Hematopoietic multipotent progenitor cell treated with erythropoietin and hydrocortisone succinate and interleukin-3 and kit ligand, for 17 days (in vitro differentiated cells): Measurements from ENCODE around the gene LRRC8B.
"Not testable (repeated sequence)": the region's sequence is repeated elsewhere in the genome, so short reads cannot be mapped to it uniquely, and the experiment has no call there.

Experiments
- DNase-seq: peaks from one replicate; pipeline ENCODE4 v3.0.0-alpha.2; 2015; ENCODE audit warnings: low spot score

LRRC8B gene

DNA sequence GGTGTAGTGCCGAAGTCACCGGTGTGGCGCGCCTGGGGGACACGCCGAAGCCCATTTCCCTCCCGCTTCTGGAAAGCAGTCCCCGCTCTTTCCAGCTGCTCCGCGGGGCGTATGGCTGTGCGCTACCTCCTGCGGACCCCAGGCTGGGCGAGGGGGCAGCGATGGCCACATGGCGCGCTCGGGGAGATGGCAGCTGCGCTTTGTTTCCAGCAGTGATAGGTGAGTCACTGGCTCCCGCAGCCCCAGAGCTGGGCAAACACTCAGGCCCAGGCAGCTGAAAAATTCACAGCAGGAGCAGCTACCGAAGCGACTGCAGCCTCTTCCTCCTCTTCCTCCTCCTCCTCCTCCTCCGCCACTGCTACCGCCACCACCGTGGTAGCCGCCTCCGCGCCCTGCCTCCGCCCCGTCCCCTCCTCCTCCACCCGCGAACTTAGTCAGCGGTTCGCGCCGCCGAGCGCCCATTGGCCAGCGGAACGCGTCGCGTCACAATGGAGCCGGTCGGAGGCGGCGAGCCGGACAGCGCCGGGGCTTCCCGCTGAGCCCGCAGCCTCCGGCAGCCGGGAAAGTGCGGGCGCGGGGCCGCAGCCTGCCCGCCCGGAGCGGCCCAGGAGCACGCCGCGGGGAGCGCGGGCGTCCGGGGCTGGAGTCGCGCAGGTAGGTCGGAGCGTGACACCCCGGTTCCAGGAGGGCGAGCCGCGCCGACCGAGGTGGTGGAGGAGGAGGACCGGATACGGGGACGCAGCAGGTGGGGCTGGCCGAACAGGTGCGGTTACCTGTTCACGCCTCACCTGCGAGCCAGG, at the start of gene LRRC8B:
TSS of gene LRRC8B (plus strand) at position 461 of the 800 bp plus-strand sequence. CDS start 57,822 bp downstream, outside the sequence.
- peak; percentile 63 for DNase-seq

GRCh38 chr1:89475269-89475668, 49.4 kb upstream of the LRRC8B start:
- DNase-seq: no peak

GRCh38 chr1:89476072-89476471, 48.6 kb upstream of the LRRC8B start:
- no peak for DNase-seq

DNA sequence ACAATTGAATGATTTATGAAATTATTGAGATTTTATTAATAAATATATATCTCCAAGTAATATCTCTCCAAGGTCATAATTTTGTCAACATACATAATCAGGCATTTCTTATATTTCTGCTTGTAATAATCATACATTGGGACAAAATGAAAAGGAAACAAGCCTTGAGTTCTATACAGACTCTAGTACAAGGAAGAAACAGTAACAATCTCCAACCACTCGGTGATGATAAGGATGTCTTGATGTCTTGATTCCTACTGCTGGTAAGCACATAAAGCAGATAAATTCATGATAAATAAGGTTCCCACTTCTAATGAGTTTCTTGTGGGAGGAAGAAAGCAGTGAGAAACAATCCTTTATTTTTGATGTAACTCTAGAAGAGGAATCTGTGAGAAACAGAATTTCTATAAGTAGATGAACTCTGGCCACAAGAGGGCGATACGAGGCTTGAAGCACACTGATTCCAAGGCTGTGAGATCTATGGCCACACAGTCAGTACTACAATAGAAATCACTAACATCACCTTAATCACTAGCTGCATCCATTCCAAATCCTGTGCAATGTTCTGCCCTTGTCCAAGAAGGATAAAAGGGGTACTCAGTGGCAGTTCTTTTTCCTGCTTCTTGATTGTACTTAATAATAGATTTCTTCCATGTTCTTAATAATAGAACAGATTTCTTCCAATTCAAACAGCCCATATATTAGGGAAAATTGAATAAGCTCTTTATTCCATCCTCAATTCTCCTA, 41.4 kb upstream of the LRRC8B start:
- peak; percentile 57 for DNase-seq

DNA sequence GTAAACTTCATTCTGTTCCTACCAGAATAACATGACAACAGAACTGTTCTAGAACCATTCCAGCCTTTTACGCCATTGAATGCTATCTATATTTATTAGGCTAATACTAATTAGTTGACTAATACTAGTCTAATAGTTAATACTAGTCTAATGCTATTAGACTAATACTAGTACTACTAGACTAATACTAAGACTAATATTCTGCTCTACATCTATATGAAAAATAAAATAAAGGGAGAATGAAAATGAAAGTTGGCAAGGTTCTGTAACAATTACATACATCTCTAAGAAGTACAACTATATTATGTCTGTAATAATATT, 40.9 kb upstream of the LRRC8B start:
- DNase-seq: no peak

- DNase-seq: no peak
Measured at GRCh38 chr1:89484092-89485038, 40.3 kb upstream of the LRRC8B start.

- no peak for DNase-seq
Measured at GRCh38 chr1:89487972-89488371, 36.7 kb upstream of the LRRC8B start.

DNA sequence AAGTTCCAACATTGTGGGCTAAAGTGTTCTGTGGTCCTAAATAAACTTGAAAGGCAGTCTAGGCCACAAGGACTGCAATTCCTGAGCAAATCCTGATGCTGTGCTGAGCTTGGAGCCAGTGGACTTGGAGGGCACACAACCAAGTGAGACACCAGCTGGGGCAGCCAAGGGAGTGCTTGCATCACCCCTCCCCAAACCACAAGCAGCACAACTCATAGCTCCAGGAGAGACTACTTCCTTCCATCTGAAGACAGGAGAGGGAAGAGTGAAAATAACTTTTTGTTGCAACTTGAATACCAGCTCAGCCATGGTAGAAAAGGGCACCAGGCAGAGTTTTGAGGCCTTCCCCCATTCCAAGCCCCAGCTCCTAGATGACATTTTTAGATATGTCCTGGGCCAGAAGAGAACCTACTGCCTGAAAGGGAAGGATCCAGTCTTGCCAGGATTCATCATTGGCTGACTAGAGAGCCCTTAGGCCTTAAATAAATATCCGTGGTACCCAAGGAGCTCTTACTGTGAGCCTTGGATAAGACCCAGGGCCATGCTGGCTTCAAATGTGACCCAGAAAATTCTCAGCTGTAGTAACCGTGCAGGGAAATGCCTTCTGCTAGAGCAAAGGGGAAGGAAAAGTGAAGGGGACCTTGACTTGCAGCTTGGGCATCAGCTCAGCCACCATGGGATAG, 35.4 kb upstream of the LRRC8B start:
- no peak for DNase-seq

DNA sequence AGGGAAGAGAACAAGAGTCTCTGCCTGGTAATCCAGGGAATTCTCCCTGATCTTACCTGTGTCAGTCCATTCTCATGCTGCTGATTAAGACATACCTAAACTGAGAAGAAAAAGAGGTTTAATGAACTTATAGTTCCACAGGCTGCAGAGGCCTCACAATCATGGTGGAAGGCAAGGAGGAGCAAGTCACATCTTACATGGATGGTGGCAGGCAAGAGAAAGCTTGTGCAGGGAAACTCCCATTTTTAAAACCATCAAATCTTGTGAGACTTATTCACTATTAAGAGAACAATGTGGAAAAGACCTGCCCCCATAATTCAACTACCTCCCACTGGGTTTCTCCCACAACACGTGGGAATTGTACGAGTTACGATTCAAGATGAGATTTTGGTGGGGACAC, 34.2 kb upstream of the LRRC8B start:
- no peak for DNase-seq

GRCh38 chr1:89499320-89499719, 25.3 kb upstream of the LRRC8B start:
- no peak for DNase-seq

- no peak for DNase-seq
Measured at GRCh38 chr1:89502042-89502441, 22.6 kb upstream of the LRRC8B start.

DNA sequence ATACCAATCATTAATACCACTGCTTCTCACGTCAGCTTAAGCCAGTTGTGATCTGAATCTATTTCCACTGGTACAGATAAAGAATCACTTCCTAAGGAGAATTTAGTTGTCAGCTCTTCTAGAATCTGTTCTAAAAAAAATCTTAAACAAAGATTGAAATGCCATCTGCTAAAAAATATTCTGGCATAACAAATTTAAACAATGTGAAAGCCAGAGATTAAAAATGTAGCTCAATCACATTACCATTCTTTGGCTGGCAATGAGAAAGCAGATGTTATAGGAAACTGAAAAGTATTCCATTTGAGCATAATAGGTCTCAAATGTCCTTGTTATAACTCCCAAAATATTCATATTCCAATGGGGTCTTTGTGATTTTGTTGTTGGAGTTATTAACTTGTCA, 21.7 kb upstream of the LRRC8B start:
- no peak for DNase-seq

- no peak for DNase-seq
Measured at GRCh38 chr1:89503690-89504089, 20.9 kb upstream of the LRRC8B start.

DNA sequence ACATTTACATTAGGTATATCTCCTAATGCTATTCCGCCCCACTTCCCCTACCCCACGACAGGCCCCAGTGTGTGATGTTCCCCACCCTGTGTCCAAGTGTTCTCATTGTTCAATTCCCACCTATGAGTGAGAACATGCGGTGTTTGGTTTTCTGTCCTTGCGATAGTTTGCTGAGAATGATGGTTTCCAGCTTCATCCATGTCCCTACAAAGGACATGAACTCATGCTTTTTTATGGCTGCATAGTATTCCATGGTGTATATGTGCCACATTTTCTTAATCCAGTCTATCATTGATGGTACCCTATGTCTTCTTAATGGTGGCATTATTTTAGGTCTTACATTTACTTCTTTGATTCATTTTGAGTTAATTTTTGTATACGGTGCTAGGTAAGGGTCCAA, 14.6 kb upstream of the LRRC8B start:
- DNase-seq: not testable (repeated sequence)

DNA sequence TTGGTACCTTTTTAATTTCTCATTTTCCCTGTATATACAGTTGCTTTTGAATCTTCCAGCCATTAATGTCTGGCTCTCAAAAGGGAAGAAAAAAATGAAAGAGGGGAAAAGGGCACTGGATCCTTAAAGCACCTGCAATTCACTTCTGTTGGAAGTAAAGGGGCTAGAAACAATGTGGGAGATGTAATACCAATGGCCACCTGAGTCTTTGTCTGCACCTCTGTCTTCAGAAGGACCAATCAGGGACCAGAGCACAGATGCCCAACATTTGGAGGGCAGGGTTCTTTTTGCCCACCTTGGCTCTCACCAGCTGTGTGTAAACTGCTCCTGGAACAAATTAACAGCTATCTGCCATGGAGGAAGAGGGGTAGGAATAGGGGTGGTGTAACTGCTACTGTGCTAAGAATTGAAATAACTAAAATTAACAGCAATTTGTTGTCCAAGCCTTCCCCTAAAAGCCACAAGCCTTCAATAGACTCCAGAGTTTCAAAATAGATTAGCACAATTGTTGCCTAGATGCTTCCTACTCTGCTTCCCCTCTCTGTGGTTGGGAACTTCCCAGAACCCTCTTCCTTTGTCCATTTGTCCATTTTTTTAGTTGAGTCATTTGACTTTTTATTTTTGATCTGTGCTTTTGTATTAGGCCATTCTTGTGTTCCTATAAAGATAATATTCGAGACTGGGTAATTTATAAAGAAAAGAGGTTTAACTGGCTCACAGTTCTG, 11.5 kb upstream of the LRRC8B start:
- no peak for DNase-seq

DNA sequence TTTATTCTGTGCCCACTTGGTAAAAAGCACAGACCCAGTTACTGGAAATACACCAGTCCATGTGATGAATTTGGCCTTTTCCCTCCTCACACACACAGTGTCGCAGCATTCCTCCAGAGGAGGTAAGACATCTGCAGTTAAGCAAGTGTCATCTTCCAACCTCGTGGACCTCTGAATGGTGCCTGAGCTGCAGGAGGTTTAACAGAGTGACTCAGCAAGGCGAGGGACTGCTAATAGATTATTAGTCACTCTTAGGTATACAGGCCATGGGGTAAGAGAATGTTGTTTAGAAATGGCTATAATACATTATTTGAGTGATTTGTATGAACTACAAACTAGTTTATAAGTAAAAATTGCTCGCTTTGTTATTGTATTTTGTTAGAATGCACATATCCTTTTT, 8.6 kb upstream of the LRRC8B start:
- no peak for DNase-seq

DNA sequence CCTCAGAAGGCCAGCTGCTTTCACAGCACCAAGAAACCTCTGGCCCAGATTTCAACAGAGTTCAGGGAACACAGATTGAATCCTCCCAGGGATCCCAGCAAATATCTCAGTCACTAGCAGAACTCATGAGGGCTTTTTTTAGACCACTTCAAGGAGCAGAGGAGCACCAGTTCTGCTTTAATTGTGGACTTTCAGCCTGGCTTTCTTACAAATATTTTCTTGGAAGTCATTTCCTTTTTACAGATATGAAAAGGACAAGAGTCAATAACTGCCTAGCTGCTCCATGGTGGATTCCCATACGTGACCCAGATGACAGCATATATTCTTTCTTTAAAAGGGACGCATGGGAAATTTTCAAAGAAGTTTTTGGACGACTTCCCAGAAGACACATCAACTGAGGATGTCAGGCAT, 6.4 kb upstream of the LRRC8B start:
- no peak for DNase-seq

DNA sequence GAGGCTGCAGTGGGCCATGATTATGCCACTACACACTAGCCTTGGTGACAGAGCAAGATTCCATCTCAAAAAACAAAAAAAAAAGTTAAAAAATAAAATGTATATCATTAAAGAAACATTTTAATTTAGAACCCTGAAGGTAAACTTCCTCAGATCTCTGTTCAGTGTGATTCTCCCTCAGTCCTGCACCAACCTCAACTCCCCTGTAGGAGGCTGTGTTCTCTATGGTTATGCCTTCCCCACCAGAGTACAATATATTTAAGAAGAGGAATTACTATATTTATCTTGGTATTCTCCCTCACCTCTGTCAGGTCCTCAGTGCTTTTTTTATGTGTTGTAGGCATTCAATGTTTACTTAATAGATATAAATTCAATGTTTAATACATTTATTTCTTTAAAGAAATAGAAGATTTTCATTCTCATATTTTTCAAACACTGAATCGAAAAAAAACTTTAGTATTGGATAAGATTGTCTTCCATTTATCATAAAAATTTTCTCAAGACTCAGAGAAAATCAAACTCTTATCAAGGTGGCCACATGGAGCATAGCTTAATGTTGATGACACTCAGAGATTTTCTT, 4.8 kb upstream of the LRRC8B start:
- no peak for DNase-seq

- not testable (repeated sequence) for DNase-seq
Measured at GRCh38 chr1:89521977-89522376, 2.7 kb upstream of the LRRC8B start.

DNA sequence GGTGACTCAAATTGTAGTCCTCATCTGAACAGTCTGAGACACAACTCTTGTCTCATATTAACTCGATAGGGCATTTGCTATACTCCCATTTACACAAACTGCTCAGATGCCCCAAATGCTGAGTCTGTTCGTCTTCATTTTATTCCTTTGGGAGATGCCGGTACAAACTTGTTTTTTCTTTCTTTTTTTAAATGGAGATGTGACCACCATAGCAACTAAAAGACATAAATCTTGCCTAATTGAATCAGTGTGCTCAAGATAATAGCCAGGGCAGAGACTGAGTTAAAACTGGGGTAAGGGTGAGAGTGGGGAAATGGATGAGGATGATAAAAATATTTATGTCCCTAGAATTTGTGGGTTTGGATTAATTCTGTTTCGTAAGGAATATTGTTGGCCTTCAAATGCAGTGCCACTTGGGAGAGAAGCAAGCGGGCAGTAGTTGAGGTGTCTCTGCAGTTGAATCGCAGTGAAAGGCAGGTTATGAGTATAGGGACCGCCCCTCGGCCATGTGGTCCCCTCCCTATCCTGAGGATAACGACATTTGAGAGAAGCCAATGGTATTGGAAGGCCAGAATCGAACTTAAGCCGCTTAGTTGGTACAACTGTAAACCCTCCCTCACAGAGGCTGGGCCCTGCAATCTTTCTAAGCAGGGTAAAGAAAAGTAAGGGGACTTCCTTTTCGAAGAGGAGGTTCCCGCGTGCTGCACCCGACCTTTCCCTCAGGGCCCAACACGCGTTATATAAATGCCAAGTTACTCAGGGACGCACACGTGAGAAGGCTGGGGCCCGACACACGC, 859 bp upstream of the LRRC8B start:
- DNase-seq: no peak
